ENCODE results near the gene MS4A4A.

MS4A4A gene

DNA sequence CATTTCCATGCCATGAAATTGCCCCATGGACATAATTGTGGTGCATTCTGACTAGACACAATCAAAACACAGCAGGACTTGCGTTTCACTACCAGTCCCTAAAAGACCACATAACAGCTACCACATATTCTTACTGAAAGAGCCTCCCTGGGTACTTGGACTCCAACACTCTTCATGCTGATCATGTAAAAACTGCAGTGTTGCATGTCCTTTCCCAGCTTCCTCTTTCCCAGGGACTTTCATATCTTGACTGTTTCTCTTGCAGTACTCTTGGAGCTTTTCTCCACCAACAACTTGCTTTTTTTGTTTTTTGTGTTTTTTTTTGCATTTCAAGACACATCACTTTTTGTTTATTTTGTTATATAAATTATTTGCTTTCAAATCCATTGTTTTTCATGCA lies 69.5 kb downstream of the MS4A4A start:
- DNase-seq = peak; percentile 59 to 63

DNA sequence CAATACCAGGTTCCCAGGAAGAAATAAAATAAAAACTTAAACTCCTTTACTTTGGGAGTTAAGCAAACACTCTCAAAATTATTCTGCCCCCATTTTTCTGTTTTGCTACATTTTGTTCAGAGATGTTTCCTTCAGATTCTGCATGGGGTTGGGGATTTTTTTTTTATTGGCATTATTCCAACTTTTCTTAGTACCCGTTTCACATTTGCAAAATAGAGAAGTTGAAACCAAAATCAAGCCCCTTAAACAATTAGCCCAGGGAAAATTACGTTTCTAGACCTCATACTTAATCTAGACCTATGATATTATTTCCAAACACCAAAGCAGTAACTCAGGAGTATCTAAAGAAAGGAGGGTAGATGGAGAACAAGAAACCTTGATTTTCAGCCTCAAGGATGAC lies 77.3 kb downstream of the MS4A4A start:
- peak in 1 of 2 donors; percentile 39 for DNase-seq
